Measurements from ENCODE around the gene CGNL1.
A peak's percentile ranks its signal among the peaks of the same experiment; 100 is the strongest.

The CGNL1 gene

DNA sequence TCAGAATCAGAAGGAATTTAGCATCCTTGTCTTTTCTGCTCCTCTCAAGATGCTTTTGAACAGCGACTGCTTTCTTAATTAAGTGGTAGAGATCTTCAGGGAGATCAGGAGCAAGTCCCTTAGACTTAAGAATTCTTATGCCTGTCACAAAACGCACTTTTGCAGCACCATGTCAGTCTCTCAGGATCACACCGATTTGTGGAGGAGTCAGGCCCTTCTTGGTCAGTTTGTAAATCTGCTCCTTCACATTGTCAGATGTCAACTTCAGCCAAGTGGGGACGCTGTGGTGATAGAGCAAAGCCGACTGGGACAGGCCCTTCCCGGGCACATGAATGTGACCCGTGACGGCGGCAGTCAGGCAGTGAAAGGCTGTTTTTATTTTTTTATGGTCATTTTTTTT, 179.7 kb downstream of the CGNL1 start:
- Histone ChIP-seq H3K36me3 (ENCODE audit: insufficient read depth, low read length) (no peaks in the 10 kb centered on the region), H3K4me2 (ENCODE audit: low read length) (peak overlapping the region; percentile 10), H3K27me3 (ENCODE audit: control insufficient read depth, insufficient read depth, low read length) (no peaks in the 10 kb centered on the region), H3K4me1 (ENCODE audit: control insufficient read depth, insufficient read depth, low read length) (peaks cover 38% of the 10 kb centered on the region), H3K9ac (ENCODE audit: low read depth, low read length) (no peak overlapping the region), H3K4me3 (ENCODE audit: low read length) (no peak overlapping the region), H3K9me3 (replicated peaks; ENCODE audit: low read length) (no peaks in the 10 kb centered on the region)

DNA sequence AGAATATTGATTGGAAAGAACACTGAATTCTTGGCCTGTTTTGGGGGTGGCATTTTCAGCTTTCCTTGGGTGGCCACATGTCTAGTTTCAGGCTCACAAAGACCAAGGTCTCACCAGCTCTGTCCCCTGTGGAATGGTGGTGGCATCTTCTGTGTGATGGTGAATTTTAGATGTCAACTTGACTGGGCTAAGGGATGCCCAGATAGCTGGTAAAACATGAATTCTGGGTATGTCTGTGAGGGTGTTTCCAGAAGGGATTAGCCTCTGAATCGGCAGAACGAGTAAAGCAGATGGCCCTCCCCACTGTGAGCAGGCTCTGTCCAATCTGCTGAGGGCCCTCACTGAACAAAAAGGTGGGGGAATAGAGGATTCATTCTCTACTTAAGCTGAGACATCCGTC, 181.0 kb downstream of the CGNL1 start:
- no peak overlapping the region for H3K4me2 ChIP-seq (ENCODE audit: low read length)
- H3K9ac ChIP-seq (ENCODE audit: low read depth, low read length), result no peak overlapping the region
- no peak overlapping the region for H3K4me3 ChIP-seq (ENCODE audit: low read length)
- peaks cover 31% of the 10 kb centered on the region for H3K4me1 ChIP-seq (ENCODE audit: control insufficient read depth, insufficient read depth, low read length)
- H3K27me3 ChIP-seq (ENCODE audit: control insufficient read depth, insufficient read depth, low read length), result no peaks in the 10 kb centered on the region
- H3K9me3 ChIP-seq (replicated peaks; ENCODE audit: low read length), result no peaks in the 10 kb centered on the region
- no peaks in the 10 kb centered on the region for H3K36me3 ChIP-seq (ENCODE audit: insufficient read depth, low read length)

DNA sequence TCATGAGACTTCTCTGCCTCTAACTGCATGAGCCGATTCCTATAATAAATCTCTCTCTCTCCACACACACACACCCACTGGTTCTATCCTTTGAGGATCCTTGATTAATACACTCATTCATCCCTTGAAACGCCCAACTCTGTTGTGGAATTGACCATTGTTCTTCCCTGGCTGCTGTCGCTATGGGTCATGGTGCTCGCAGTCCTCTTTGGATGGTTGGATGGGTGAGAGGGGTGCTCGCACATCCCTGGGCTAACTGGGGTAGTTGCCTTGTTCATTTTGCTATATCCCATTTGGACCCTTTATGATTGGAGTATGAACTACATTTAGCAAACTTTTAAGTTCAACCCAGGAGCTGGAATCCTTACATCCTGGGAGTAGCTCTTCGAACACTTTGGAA, 181.5 kb downstream of the CGNL1 start:
- no peaks in the 10 kb centered on the region for H3K9me3 ChIP-seq (replicated peaks; ENCODE audit: low read length)
- H3K27me3 ChIP-seq (ENCODE audit: control insufficient read depth, insufficient read depth, low read length), result peaks cover 3% of the 10 kb centered on the region
- H3K4me2 ChIP-seq (ENCODE audit: low read length), result no peak overlapping the region
- H3K4me3 ChIP-seq (ENCODE audit: low read length), result no peak overlapping the region
- peaks cover 29% of the 10 kb centered on the region for H3K4me1 ChIP-seq (ENCODE audit: control insufficient read depth, insufficient read depth, low read length)
- H3K9ac ChIP-seq (ENCODE audit: low read depth, low read length), result no peak overlapping the region
- no peaks in the 10 kb centered on the region for H3K36me3 ChIP-seq (ENCODE audit: insufficient read depth, low read length)

DNA sequence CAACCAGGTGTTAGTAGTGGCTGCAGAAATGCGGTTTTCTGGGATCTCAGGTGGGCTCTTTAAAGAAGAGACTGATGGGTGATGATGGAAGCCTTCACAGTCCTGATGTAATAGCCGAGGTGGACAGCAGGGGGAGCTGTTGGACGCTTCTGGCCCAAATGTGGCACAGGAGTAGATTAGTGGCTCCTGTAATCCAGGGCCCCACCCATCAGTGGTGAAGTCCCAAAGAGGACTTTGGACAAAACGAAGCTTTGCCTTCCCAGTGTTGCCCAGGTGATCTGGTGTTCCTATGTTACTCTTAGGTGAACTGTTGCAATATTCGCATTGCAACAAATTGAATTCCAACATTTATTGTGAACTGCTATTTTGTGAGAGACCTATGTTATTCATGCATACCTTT, 183.6 kb downstream of the CGNL1 start:
- Histone ChIP-seq H3K4me2 (ENCODE audit: low read length) (no peak overlapping the region), H3K9me3 (replicated peaks; ENCODE audit: low read length) (no peaks in the 10 kb centered on the region), H3K36me3 (ENCODE audit: insufficient read depth, low read length) (no peaks in the 10 kb centered on the region), H3K4me3 (ENCODE audit: low read length) (no peak overlapping the region), H3K27me3 (ENCODE audit: control insufficient read depth, insufficient read depth, low read length) (peaks cover 9% of the 10 kb centered on the region), H3K4me1 (ENCODE audit: control insufficient read depth, insufficient read depth, low read length) (peaks cover 20% of the 10 kb centered on the region), H3K9ac (ENCODE audit: low read depth, low read length) (no peak overlapping the region)

DNA sequence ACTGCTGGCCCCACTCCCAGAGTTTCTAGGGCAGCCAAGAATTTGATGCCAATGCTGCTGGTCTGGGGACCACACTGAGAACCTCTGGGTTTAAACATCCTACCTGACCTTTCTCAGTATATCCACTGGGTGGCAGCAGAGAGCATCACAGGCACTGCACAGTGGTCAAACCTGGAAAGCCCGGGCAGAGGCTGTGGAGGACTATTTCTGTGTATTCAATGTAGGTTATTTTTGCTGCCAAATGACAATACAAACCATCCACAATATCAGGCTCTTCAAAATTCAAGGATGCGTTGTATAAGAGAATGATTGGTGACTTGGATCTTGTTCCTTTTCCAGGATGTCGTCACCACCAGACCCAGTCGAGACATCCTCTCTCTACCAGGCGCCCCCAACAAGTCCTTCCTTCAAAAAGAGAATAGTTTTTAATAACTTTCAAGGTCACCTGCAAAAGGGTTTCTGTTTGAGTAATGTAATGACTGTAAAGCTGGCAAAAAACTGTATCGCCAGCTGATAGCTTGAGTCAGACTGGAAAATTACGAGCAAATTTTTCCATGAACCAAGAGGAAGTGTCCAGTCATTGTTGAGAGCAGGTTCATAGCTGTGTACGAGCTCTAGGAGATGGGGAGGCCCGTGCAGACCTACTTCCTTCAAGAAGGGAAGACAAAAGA, 184.9 kb downstream of the CGNL1 start:
- Histone ChIP-seq H3K4me2 (ENCODE audit: low read length) (no peak overlapping the region), H3K4me3 (ENCODE audit: low read length) (no peak overlapping the region), H3K4me1 (ENCODE audit: control insufficient read depth, insufficient read depth, low read length) (peaks cover 7% of the 10 kb centered on the region), H3K36me3 (ENCODE audit: insufficient read depth, low read length) (no peaks in the 10 kb centered on the region), H3K9me3 (replicated peaks; ENCODE audit: low read length) (no peaks in the 10 kb centered on the region), H3K27me3 (ENCODE audit: control insufficient read depth, insufficient read depth, low read length) (peaks cover 9% of the 10 kb centered on the region), H3K9ac (ENCODE audit: low read depth, low read length) (no peak overlapping the region)

DNA sequence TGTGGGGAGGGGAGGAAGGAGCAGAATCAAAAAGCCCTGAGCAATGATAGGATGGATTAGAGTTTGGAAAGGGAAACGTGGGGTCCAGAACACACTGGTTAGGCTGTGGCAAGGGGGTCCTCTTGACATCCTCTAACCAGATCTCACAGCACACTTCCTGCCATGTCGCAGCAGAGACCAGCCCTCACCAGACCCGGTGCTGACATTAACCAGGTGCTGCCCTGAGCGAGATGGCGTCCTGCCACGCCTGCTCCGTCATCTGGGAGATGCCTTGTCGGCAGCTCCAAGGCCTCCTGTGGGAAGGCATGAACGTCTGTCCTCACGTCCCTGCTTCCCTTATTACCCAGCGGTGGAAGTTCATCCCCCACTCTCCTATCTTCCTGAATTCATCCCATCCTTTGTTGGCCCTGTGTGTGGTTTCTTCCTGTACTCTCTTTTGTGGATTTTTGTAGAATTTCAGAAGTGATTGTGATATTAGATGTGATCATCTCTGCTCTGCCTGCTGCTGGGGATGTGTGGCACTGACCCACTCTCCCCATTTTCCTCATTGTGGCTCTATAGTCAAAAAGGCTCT, 186.0 kb downstream of the CGNL1 start:
- Histone ChIP-seq H3K4me2 (ENCODE audit: low read length) (no peak overlapping the region), H3K27me3 (ENCODE audit: control insufficient read depth, insufficient read depth, low read length) (peaks cover 9% of the 10 kb centered on the region), H3K36me3 (ENCODE audit: insufficient read depth, low read length) (no peaks in the 10 kb centered on the region), H3K9me3 (replicated peaks; ENCODE audit: low read length) (no peaks in the 10 kb centered on the region), H3K9ac (ENCODE audit: low read depth, low read length) (no peak overlapping the region), H3K4me3 (ENCODE audit: low read length) (no peak overlapping the region), H3K4me1 (ENCODE audit: control insufficient read depth, insufficient read depth, low read length) (peaks cover 6% of the 10 kb centered on the region)

DNA sequence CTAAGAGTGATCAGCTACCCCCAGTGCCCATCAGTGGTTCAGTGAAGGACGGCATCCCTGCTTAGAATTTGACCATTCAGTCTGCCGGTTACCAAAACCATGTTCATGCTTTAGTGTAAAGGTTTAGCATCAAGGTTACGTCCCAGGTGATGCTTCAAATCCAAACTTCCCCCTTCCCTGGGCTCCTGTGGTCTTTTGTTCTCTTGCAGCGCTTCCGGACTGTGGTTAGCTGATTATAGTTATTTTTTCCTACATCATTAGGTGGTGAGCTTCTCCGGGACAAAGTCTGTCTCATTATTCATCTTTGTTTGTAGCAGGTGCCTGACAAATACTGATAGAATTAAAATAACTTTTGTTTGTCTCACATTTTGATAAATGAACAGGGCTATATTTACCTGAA, 187.1 kb downstream of the CGNL1 start:
- no peak overlapping the region for H3K4me2 ChIP-seq (ENCODE audit: low read length)
- H3K36me3 ChIP-seq (ENCODE audit: insufficient read depth, low read length), result no peaks in the 10 kb centered on the region
- H3K27me3 ChIP-seq (ENCODE audit: control insufficient read depth, insufficient read depth, low read length), result peaks cover 9% of the 10 kb centered on the region
- no peak overlapping the region for H3K9ac ChIP-seq (ENCODE audit: low read depth, low read length)
- peaks cover 6% of the 10 kb centered on the region for H3K4me1 ChIP-seq (ENCODE audit: control insufficient read depth, insufficient read depth, low read length)
- no peak overlapping the region for H3K4me3 ChIP-seq (ENCODE audit: low read length)
- H3K9me3 ChIP-seq (replicated peaks; ENCODE audit: low read length), result no peaks in the 10 kb centered on the region

DNA sequence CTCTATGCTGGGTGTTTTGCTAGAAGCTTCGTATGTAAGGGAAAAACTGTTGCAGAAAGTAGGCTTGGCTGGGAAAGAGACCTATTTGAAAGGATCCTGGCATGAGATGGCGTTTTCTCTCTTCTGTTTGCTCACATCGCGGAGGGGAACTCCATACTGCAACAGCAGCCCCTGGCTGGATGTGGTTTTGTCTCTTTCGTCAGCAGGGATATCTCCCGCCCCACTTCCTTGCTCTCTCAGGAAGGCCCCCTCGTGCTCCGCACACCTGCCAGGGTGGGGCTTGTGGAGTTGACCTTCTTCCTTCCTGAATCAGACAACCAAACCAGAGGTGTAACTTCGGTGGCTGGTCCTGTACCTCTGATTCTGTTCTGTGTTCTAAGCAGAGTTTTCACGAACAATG, 189.0 kb downstream of the CGNL1 start:
- H3K4me1 ChIP-seq (ENCODE audit: control insufficient read depth, insufficient read depth, low read length), result peaks cover 6% of the 10 kb centered on the region
- no peak overlapping the region for H3K9ac ChIP-seq (ENCODE audit: low read depth, low read length)

DNA sequence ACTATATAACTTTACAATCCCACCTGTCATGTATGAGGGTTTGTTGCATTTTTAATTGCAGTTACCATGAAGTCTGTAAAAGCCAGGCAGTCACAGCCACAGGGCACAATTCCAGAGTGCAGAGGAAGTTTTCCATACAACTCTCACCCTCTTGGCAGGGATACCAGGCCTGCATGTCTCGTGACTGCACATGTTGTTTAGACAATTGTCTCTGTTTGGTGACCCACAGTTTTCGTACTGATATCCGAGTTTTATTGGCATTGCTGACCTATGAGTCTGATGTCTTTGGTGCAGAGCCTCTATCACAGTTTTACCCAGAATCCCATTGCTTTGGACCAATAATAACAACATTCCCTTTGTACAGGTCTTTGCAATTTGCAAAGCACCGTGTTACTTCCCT, 190.5 kb downstream of the CGNL1 start:
- no peak overlapping the region for H3K4me3 ChIP-seq (ENCODE audit: low read length)
- peaks cover 9% of the 10 kb centered on the region for H3K27me3 ChIP-seq (ENCODE audit: control insufficient read depth, insufficient read depth, low read length)
- peaks cover 10% of the 10 kb centered on the region for H3K4me1 ChIP-seq (ENCODE audit: control insufficient read depth, insufficient read depth, low read length)
- H3K36me3 ChIP-seq (ENCODE audit: insufficient read depth, low read length), result no peaks in the 10 kb centered on the region
- H3K9me3 ChIP-seq (replicated peaks; ENCODE audit: low read length), result no peaks in the 10 kb centered on the region
- no peak overlapping the region for H3K4me2 ChIP-seq (ENCODE audit: low read length)
- H3K9ac ChIP-seq (ENCODE audit: low read depth, low read length), result no peak overlapping the region

More for the DNA sequence above, 189.0 kb downstream of the CGNL1 start:
- no peak overlapping the region for H3K4me3 ChIP-seq (ENCODE audit: low read length)
- no peak overlapping the region for H3K4me2 ChIP-seq (ENCODE audit: low read length)
- H3K9me3 ChIP-seq (replicated peaks; ENCODE audit: low read length), result no peaks in the 10 kb centered on the region
- H3K27me3 ChIP-seq (ENCODE audit: control insufficient read depth, insufficient read depth, low read length), result peaks cover 9% of the 10 kb centered on the region
- no peaks in the 10 kb centered on the region for H3K36me3 ChIP-seq (ENCODE audit: insufficient read depth, low read length)

DNA sequence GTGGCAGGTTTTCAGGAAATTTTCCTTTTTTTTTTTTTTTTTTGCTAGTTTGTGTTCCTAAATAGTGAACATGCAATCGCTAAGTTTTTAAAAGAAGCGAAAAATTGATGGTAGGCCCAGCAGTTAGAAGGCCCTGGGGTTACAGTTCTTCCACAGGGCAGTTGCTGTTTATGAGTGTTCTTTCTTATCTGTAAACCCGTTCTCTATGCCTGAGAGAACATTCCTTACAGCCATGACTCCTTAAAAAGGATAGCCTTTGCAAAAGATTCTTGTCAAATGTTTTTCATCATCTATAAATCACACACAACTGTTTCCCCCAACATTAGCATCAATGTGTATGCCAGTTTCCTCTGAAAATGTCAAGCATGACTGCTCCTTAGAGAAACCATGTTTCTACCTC, 191.6 kb downstream of the CGNL1 start:
- Histone ChIP-seq H3K9ac (ENCODE audit: low read depth, low read length) (no peak overlapping the region), H3K9me3 (replicated peaks; ENCODE audit: low read length) (no peaks in the 10 kb centered on the region), H3K27me3 (ENCODE audit: control insufficient read depth, insufficient read depth, low read length) (peaks cover 6% of the 10 kb centered on the region), H3K4me2 (ENCODE audit: low read length) (no peak overlapping the region), H3K36me3 (ENCODE audit: insufficient read depth, low read length) (no peaks in the 10 kb centered on the region), H3K4me3 (ENCODE audit: low read length) (no peak overlapping the region), H3K4me1 (ENCODE audit: control insufficient read depth, insufficient read depth, low read length) (peaks cover 10% of the 10 kb centered on the region)

DNA sequence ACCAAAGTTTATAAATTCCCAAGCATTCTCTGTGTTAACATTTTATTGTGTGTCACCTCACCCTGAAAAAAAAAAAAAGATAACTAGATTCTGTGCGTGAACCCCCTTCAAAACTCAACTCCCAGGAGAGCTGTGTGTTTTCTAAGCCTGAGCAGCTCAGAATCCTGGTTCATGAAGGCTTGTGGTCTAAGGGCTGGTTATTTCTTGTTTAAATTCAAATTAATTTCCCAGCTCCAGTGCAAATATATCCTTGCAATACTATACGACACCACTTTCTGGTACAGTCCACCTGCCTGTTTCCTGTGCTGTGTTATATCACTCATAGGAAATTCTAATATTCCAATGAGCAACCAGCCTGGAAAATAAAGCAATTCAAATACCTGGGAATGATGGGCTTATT, 192.0 kb downstream of the CGNL1 start:
- Histone ChIP-seq H3K4me3 (ENCODE audit: low read length) (no peak overlapping the region), H3K9me3 (replicated peaks; ENCODE audit: low read length) (no peaks in the 10 kb centered on the region)

DNA sequence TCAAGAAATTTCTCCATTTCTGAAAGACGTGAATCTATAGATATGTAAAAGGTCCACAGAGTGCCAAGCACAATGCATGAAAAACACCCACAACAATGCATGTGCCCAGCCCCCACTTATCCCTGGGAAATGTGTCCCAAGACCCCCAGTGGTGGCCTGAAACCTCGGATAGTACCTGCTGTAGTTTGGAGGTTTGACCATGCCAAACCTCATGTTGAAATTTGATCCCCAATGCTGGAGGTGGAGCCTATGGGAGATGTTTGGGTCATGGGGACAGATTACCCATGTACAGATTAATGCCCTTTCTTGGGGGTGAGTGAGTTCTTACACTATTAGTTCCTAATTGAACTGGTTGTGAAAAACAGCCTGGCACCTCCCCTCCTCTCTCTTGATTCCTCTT, 194.0 kb downstream of the CGNL1 start:
- H3K4me3 ChIP-seq (ENCODE audit: low read length), result no peak overlapping the region
- H3K9me3 ChIP-seq (replicated peaks; ENCODE audit: low read length), result no peaks in the 10 kb centered on the region
- no peak overlapping the region for H3K4me2 ChIP-seq (ENCODE audit: low read length)
- no peaks in the 10 kb centered on the region for H3K36me3 ChIP-seq (ENCODE audit: insufficient read depth, low read length)
- peaks cover 10% of the 10 kb centered on the region for H3K4me1 ChIP-seq (ENCODE audit: control insufficient read depth, insufficient read depth, low read length)
- H3K9ac ChIP-seq (ENCODE audit: low read depth, low read length), result no peak overlapping the region
- H3K27me3 ChIP-seq (ENCODE audit: control insufficient read depth, insufficient read depth, low read length), result no peaks in the 10 kb centered on the region

More for the DNA sequence above, 192.0 kb downstream of the CGNL1 start:
- H3K4me1 ChIP-seq (ENCODE audit: control insufficient read depth, insufficient read depth, low read length), result peaks cover 10% of the 10 kb centered on the region
- H3K9ac ChIP-seq (ENCODE audit: low read depth, low read length), result no peak overlapping the region
- no peak overlapping the region for H3K4me2 ChIP-seq (ENCODE audit: low read length)
- no peaks in the 10 kb centered on the region for H3K36me3 ChIP-seq (ENCODE audit: insufficient read depth, low read length)
- H3K27me3 ChIP-seq (ENCODE audit: control insufficient read depth, insufficient read depth, low read length), result peaks cover 4% of the 10 kb centered on the region
